MM.1S (cell line): ENCODE results near the gene KCNQ1.

ENCODE experiments used
- DNase-seq: peaks from one replicate; pipeline ENCODE4 v3.0.0-alpha.2; 2015
- H2AFZ ChIP-seq: fragments of 300-600 bp; sonication (generic); 2 replicates; pipeline ENCODE4 v1.6.0; 2016; ENCODE audit warnings: antibody characterized with exemption, low read length
- H3F3A ChIP-seq: fragments of 300-600 bp; sonication (generic); 2 replicates; pipeline ENCODE4 v1.6.1; 2016; ENCODE audit warnings: mild to moderate bottlenecking, antibody characterized with exemption, low read length, moderate library complexity, mixed read lengths; ENCODE audit not compliant: insufficient read depth
- H3K27ac ChIP-seq: fragments of 300-600 bp; sonication (generic); 2 replicates; pipeline ENCODE4 v1.5.1; 2016; ENCODE audit warnings: mild to moderate bottlenecking, low read length
- H3K27me3 ChIP-seq: fragments of 300-600 bp; sonication (generic); replicated peaks from 2 replicates; pipeline ENCODE4 v1.6.0; 2016; ENCODE audit warnings: low read length; ENCODE audit not compliant: insufficient read depth
- H3K36me3 ChIP-seq: fragments of 300-600 bp; sonication (generic); replicated peaks from 2 replicates; pipeline ENCODE4 v1.6.1; 2016; ENCODE audit warnings: mild to moderate bottlenecking, low read length, mixed read lengths; ENCODE audit not compliant: insufficient read depth
- H3K4me1 ChIP-seq: fragments of 300-600 bp; sonication (generic); 2 replicates; pipeline ENCODE4 v1.6.1; 2016; ENCODE audit warnings: low read length, mixed read lengths
- H3K4me2 ChIP-seq: fragments of 300-600 bp; sonication (generic); 2 replicates; pipeline ENCODE4 v1.6.0; 2016; ENCODE audit warnings: low read depth, low read length
- H3K4me3 ChIP-seq: fragments of 300-600 bp; sonication (generic); 2 replicates; pipeline ENCODE4 v1.5.1; 2016; ENCODE audit warnings: low read length, mixed read lengths
- H3K79me2 ChIP-seq: fragments of 300-600 bp; sonication (generic); 2 replicates; pipeline ENCODE4 v1.6.1; 2016; ENCODE audit warnings: mixed run types, low read length, mixed read lengths
- H3K9ac ChIP-seq: fragments of 300-600 bp; sonication (generic); 2 replicates; pipeline ENCODE4 v1.6.1; 2016; ENCODE audit warnings: low read length, mixed read lengths
- H3K9me2 ChIP-seq: fragments of 300-600 bp; sonication (generic); replicated peaks from 2 replicates; pipeline ENCODE4 v1.6.1; 2016; ENCODE audit warnings: mild to moderate bottlenecking, low read length, mixed read lengths; ENCODE audit not compliant: insufficient read depth
- H3K9me3 ChIP-seq: fragments of 300-600 bp; sonication (generic); replicated peaks from 2 replicates; pipeline ENCODE4 v1.6.1; 2016; ENCODE audit warnings: mild to moderate bottlenecking, low read length, mixed read lengths; ENCODE audit not compliant: insufficient read depth
- H4K20me1 ChIP-seq: fragments of 300-600 bp; sonication (generic); 2 replicates; pipeline ENCODE4 v1.6.1; 2016; ENCODE audit warnings: mild to moderate bottlenecking, low read length, moderate library complexity, mixed read lengths; ENCODE audit not compliant: insufficient read depth
- CTCF ChIP-seq: fragments of 300-600 bp; sonication (generic); IDR thresholded peaks from 2 replicates; pipeline ENCODE4 v1.5.1; 2016; ENCODE audit warnings: antibody characterized with exemption, low read length, mixed read lengths
- EZH2 ChIP-seq: fragments of 300-600 bp; sonication (generic); optimal IDR thresholded peaks from 2 replicates; pipeline ENCODE3; 2017; ENCODE audit warnings: low read depth, mild to moderate bottlenecking, antibody characterized with exemption, low read length, mixed read lengths
- EZH2phosphoT487 ChIP-seq: fragments of 300-600 bp; sonication (generic); IDR thresholded peaks from 2 replicates; pipeline ENCODE4 v1.6.1; 2018; ENCODE audit warnings: antibody characterized with exemption, low read length

KCNQ1 gene

GRCh38 chr11:2679011-2679676 lies 234.3 kb downstream of the KCNQ1 start:
- H3K9me2 ChIP-seq: no peaks in the 10 kb centered on the region
- H3K27me3 ChIP-seq: no peaks in the 10 kb centered on the region
- no peaks in the 10 kb centered on the region for H3K36me3 ChIP-seq
- 0 out of 2 replicates have a peak, but pooled peaks cover 3% of the 10 kb centered on the region for H3K79me2 ChIP-seq
- H3K27ac ChIP-seq: no peak overlapping the region
- H3K4me2 ChIP-seq: no peak overlapping the region
- H3K9me3 ChIP-seq: no peaks in the 10 kb centered on the region
- H3K4me1 ChIP-seq: no peaks in the 10 kb centered on the region
- no peaks in the 10 kb centered on the region for H3F3A ChIP-seq
- no peak overlapping the region for H3K4me3 ChIP-seq
- no peak for DNase-seq
- H2AFZ ChIP-seq: no peak overlapping the region
- H4K20me1 ChIP-seq: no peaks in the 10 kb centered on the region
- H3K9ac ChIP-seq: no peak overlapping the region
- TF ChIP-seq CTCF: no peak
- TF ChIP-seq EZH2: no peak
- TF ChIP-seq EZH2phosphoT487: no peak

- H2AFZ ChIP-seq: no peak overlapping the region
- H3K9ac ChIP-seq: no peak overlapping the region
- H3K4me1 ChIP-seq: no peaks in the 10 kb centered on the region
- H3K9me3 ChIP-seq: no peaks in the 10 kb centered on the region
- no peak overlapping the region for H3K4me2 ChIP-seq
- no peak overlapping the region for H3K4me3 ChIP-seq
- 0 out of 2 replicates have a peak, but pooled peaks cover 5% of the 10 kb centered on the region for H3K79me2 ChIP-seq
- no peak overlapping the region for H3K27ac ChIP-seq
- no peak for DNase-seq
- no peaks in the 10 kb centered on the region for H3F3A ChIP-seq
- no peaks in the 10 kb centered on the region for H3K9me2 ChIP-seq
- no peak for TF ChIP-seq CTCF
- no peak for TF ChIP-seq EZH2
- TF ChIP-seq EZH2phosphoT487: no peak
- H4K20me1 ChIP-seq: no peaks in the 10 kb centered on the region
- H3K27me3 ChIP-seq: no peaks in the 10 kb centered on the region
- no peaks in the 10 kb centered on the region for H3K36me3 ChIP-seq
These were observed 236.8 kb downstream of the KCNQ1 start for GRCh38 chr11:2681408-2682145.

GRCh38 chr11:2683806-2684205 lies 239.0 kb downstream of the KCNQ1 start:
- Histone ChIP-seq H3F3A (no peaks in the 10 kb centered on the region), H3K4me3 (no peak overlapping the region), H3K36me3 (no peaks in the 10 kb centered on the region), H3K27me3 (no peaks in the 10 kb centered on the region), H3K4me2 (no peak overlapping the region), H3K9me2 (no peaks in the 10 kb centered on the region), H4K20me1 (no peaks in the 10 kb centered on the region), H3K9ac (no peak overlapping the region), H3K79me2 (peaks cover 22% of the 10 kb centered on the region), H2AFZ (no peak overlapping the region), H3K9me3 (no peaks in the 10 kb centered on the region), H3K27ac (no peak overlapping the region), H3K4me1 (peaks cover 1% of the 10 kb centered on the region)
- no peak for DNase-seq
- no peak for TF ChIP-seq CTCF
- TF ChIP-seq EZH2: no peak
- TF ChIP-seq EZH2phosphoT487: no peak
